ENCODE results near the gene CUBN. TPM values are rescaled to one million over a fixed set of nuclear protein-coding genes. Genes with fewer than 3 reads are reported as not detected.

CUBN gene
- total RNA-seq, 1 experiment from 2014 or later = 4.6 TPM

- TF ChIP-seq CTCF (IDR thresholded peaks at IDR 0.05; ENCODE audit: insufficient read depth in 1 of 2, low read depth in 1 of 2, low read length in 1 of 2, severe bottlenecking in 1 of 2, unreplicated experiment in 1 of 2) = no peak
- Mint-ChIP-seq H3K9me3 (ENCODE audit: unreplicated experiment) (no peaks in the 10 kb centered on the region), H3K4me1 (ENCODE audit: low read depth, unreplicated experiment) (no peaks in the 10 kb centered on the region), H3K27me3 (ENCODE audit: insufficient read depth, unreplicated experiment) (peaks cover 10% of the 10 kb centered on the region), H3K27ac (ENCODE audit: unreplicated experiment) (no peak overlapping the region), H3K36me3 (ENCODE audit: insufficient read depth, unreplicated experiment) (no peaks in the 10 kb centered on the region), H3K4me3 (ENCODE audit: unreplicated experiment) (no peak overlapping the region)
- Histone ChIP-seq H3K4me3 (ENCODE audit: low read depth, low read length) (no peak overlapping the region), H3K4me1 (no peaks in the 10 kb centered on the region), H3K27me3 (replicated peaks; ENCODE audit: control insufficient read depth, insufficient read depth, low read length) (no peaks in the 10 kb centered on the region), H3K36me3 (ENCODE audit: control insufficient read depth, insufficient read depth, low read length) (no peaks in the 10 kb centered on the region), H3K9me3 (no peaks in the 10 kb centered on the region)
- POLR2A ChIA-PET = no interaction called here
- CTCF ChIA-PET = interaction anchor here (0.7 kb wide), 1 partner anchor 142 kb away, joined by 4 read pairs; no protein-coding TSS in a partner anchor
- no peak for DNase-seq
- no TSS peak for BruUV-seq (replicated peaks)
- intact Hi-C loops (cut with micrococcal nuclease; ENCODE audit: unreplicated experiment) = no loop called here
Observed at GRCh38 chr10:16927546-16927945, 202.1 kb downstream of the CUBN start.

- Histone ChIP-seq H3K27me3 (replicated peaks; ENCODE audit: control insufficient read depth, insufficient read depth, low read length) (no peaks in the 10 kb centered on the region; the same call in 1 of the 2 replicates), H3K9me3 (no peaks in the 10 kb centered on the region), H3K4me3 (ENCODE audit: low read depth, low read length) (no peak overlapping the region), H3K4me1 (no peaks in the 10 kb centered on the region), H3K36me3 (ENCODE audit: control insufficient read depth, insufficient read depth, low read length) (no peaks in the 10 kb centered on the region)
- POLR2A ChIA-PET = no interaction called here
- BruUV-seq (replicated peaks) = no TSS peak
- H3K27me3 Mint-ChIP-seq (ENCODE audit: insufficient read depth, unreplicated experiment) = peaks cover 10% of the 10 kb centered on the region
- CTCF ChIA-PET = no interaction called here
- no peak overlapping the region for H3K4me3 Mint-ChIP-seq (ENCODE audit: unreplicated experiment)
- no peaks in the 10 kb centered on the region for H3K9me3 Mint-ChIP-seq (ENCODE audit: unreplicated experiment)
- no peak for TF ChIP-seq CTCF (IDR thresholded peaks at IDR 0.05; ENCODE audit: insufficient read depth in 1 of 2, low read depth in 1 of 2, low read length in 1 of 2, severe bottlenecking in 1 of 2, unreplicated experiment in 1 of 2)
- no peak for DNase-seq
- no peaks in the 10 kb centered on the region for H3K4me1 Mint-ChIP-seq (ENCODE audit: low read depth, unreplicated experiment)
- H3K36me3 Mint-ChIP-seq (ENCODE audit: insufficient read depth, unreplicated experiment) = no peaks in the 10 kb centered on the region
- H3K27ac Mint-ChIP-seq (ENCODE audit: unreplicated experiment) = no peak overlapping the region
- intact Hi-C loops (cut with micrococcal nuclease; ENCODE audit: unreplicated experiment) = no loop called here
Observed at GRCh38 chr10:16923726-16924125, 205.9 kb downstream of the CUBN start.

GRCh38 chr10:16923309-16923708, 206.3 kb downstream of the CUBN start:
- Mint-ChIP-seq H3K36me3 (ENCODE audit: insufficient read depth, unreplicated experiment) (no peaks in the 10 kb centered on the region), H3K4me3 (ENCODE audit: unreplicated experiment) (no peak overlapping the region), H3K27me3 (ENCODE audit: insufficient read depth, unreplicated experiment) (peaks cover 10% of the 10 kb centered on the region), H3K4me1 (ENCODE audit: low read depth, unreplicated experiment) (no peaks in the 10 kb centered on the region), H3K27ac (ENCODE audit: unreplicated experiment) (no peak overlapping the region), H3K9me3 (ENCODE audit: unreplicated experiment) (no peaks in the 10 kb centered on the region)
- Histone ChIP-seq H3K9me3 (no peaks in the 10 kb centered on the region), H3K27me3 (replicated peaks; ENCODE audit: control insufficient read depth, insufficient read depth, low read length) (no peaks in the 10 kb centered on the region; the same call in 1 of the 2 replicates), H3K4me3 (ENCODE audit: low read depth, low read length) (no peak overlapping the region), H3K4me1 (no peaks in the 10 kb centered on the region), H3K36me3 (ENCODE audit: control insufficient read depth, insufficient read depth, low read length) (no peaks in the 10 kb centered on the region)
- no peak for TF ChIP-seq CTCF (IDR thresholded peaks at IDR 0.05; ENCODE audit: insufficient read depth in 1 of 2, low read depth in 1 of 2, low read length in 1 of 2, severe bottlenecking in 1 of 2, unreplicated experiment in 1 of 2)
- DNase-seq = no peak
- BruUV-seq (replicated peaks) = no TSS peak
- ChIA-PET POLR2A (no interaction called here), CTCF (no interaction called here)
- intact Hi-C loops (cut with micrococcal nuclease; ENCODE audit: unreplicated experiment) = no loop called here

All from Caco-2 (cell line).